ENCODE measurements around the gene RNF38.

GRCh38 chr9:36293171-36293570 lies 106.9 kb downstream of the RNF38 start:
- no peak for TF ChIP-seq CTCF (IDR thresholded peaks at IDR 0.05)
- TF ChIP-seq POLR2A (IDR thresholded peaks at IDR 0.05) = no peak

All from uterus (tissue), 2 donors.